Activated naive CD4-positive, alpha-beta T cell (primary cell): ENCODE data around the gene SALL3.

Source experiments
- DNase-seq, 4 experiments: peaks; one replicate each; lab custom pipeline; 2025; lab: John Stamatoyannopoulos, UW

The SALL3 gene

GRCh38 chr18:79006106-79006795 lies 26.6 kb downstream of the SALL3 start:
- no peak for DNase-seq

GRCh38 chr18:79007440-79007839 lies 27.8 kb downstream of the SALL3 start:
- no peak for DNase-seq

GRCh38 chr18:79008356-79008940 lies 28.8 kb downstream of the SALL3 start:
- no peak for DNase-seq

DNA sequence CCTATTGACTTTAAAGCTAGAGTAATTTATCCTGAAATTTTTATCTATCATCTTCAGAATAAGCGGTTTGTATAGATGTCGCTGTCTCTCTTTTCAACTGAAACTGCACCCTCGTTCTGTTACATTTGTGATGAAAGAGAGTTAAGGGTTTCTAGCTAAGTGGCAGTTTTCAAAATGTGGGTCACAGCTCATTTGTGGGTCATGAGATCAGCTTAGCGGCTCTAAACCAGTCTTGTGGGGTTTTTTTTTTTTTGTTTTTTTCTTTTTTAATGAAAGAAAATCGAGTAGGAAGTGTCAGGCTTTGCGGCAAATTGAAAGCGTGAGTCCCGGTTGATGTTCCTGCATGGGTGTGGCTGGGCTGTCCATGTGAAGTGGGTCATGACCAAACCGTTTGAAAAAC lies 31.2 kb downstream of the SALL3 start:
- DNase-seq: no peak

GRCh38 chr18:79011300-79011870 lies 31.8 kb downstream of the SALL3 start:
- DNase-seq: no peak

- DNase-seq: no peak
These were observed 34.3 kb downstream of the SALL3 start for GRCh38 chr18:79013869-79014268.

- no peak for DNase-seq
These were observed 39.3 kb downstream of the SALL3 start for GRCh38 chr18:79018911-79019310.

DNA sequence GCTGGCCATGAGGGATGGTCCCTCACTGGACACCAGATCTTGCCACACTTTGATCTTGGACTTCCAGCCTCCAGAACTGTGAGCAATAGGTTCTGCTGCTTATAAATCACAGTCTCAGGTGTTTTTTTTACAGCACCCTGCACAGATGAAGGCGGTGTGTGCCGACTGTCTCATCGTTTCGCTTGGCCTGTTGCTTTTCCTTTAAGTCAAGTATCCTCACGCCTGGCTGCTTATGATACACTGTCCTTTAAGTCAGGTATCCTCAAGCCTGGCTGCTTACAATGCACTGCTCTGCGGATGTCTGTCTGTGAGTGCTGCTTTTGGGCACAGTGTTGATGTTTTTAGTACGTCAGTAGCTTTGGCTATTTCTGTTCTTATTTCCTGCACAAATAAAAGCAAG lies 40.3 kb downstream of the SALL3 start:
- no peak for DNase-seq

DNA sequence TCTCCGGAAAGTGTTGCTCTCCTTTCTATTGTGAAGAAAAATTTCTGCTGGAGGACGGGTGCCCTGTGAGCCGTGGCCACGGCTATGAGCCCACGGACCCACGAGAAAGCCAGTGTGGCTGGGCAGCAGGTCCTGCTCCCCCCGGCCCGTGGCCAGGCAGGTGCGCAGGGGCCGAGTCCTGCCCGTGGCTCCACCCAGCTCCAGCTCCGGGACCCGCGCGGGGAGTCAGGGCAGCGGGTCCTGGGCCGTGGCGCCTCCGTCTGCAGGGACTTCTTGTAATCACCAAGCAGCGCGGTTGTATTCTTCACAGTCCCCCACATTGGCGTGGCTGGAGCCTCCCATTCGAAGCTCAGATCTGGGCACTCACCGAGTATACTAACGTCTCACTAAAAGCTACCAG lies 43.0 kb downstream of the SALL3 start:
- DNase-seq: no peak

DNA sequence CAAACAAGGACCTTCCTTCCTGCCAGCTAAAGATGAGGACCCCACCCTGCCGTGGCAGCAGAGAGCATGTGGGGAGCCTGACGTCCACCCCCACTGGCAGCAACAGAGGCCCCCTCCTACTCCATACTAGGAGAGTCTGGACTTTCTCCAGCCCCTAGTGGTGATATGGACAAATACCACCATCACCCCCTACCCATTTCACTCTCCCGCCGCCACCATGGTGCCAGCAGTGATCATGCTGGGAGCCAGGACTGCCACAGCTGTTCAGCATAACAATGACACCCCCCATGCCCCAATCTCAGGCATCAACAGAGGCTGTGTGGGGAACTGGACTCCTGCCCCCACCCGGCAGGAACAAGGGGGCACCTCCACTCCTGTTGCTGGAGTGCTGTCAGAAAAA lies 46.9 kb downstream of the SALL3 start:
- no peak for DNase-seq

DNA sequence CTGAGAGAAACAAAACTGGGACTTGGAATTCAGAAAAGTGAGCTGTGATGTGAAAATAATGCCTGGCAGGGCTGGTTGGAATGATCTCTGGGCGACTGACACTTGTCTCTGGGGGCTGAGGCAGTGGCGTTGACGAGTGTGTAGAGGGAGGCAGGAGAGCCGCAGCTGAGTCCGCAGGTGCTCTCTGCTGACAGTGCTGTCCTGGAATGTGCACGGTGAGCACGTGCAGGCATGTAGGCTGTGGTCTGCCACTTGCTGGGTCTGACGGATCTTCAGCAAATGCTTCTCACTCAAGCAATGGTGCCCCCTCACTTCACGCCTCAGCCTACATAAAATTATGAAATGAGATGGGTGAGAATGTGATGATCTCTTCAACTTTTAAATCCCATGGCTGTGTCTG lies 51.1 kb downstream of the SALL3 start:
- no peak for DNase-seq

DNA sequence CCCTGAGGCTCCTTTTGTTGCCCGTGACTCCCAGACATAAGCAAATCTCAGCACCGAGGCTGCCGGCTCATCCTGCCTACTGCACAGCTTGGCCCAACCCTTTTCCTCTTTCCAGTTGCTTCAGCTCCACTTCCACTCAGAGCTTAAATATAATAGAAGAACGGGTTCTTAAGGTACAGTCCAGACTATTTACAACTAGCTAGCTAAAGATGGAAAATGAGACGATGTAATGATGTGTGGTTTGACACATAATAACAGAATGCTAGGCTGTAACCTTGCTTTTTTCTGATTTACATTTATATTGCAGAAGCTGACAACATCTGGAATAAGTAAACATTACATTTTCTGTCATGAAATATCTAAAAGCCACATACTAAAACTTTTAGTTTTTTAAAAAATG lies 62.7 kb downstream of the SALL3 start:
- DNase-seq: no peak

GRCh38 chr18:79043288-79043687 lies 63.7 kb downstream of the SALL3 start:
- no peak for DNase-seq

- DNase-seq: no peak
These were observed 66.9 kb downstream of the SALL3 start for GRCh38 chr18:79046522-79046921.

GRCh38 chr18:79047556-79048244 lies 68.1 kb downstream of the SALL3 start:
- no peak for DNase-seq

DNA sequence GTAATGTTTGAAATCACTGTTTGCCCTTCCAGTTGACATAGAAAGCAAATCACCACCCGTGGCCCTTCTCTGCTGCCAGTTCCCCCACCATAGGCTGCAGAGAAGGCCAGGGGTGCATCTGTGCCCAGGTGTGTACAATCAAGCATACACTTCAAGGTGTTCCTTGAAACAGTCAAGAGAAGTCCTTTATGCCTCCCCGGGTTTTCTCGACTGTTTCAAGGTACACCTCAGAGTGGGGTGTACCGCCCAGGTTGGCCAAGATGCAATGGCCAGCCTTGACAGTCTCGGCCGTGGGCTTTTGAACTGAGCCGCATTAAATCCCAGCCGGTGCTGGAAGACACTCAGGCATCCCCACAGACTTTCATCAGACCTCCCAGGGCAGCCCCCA lies 68.6 kb downstream of the SALL3 start:
- no peak for DNase-seq

GRCh38 chr18:79049506-79049905 lies 69.9 kb downstream of the SALL3 start:
- no peak for DNase-seq
